Ishikawa (cell line): ENCODE results near the gene SCAF1.

Experiments used
- CEBPB ChIP-seq: IDR thresholded peaks from 2 replicates; pipeline ENCODE4 v1.6.1; 2012
- CREB1 ChIP-seq: IDR thresholded peaks from 2 replicates; pipeline ENCODE4 v1.6.1; 2012; ENCODE audit warnings: low read depth
- EGR1 ChIP-seq: IDR thresholded peaks from 2 replicates; pipeline ENCODE4 v1.6.1; 2012
- EP300 ChIP-seq: IDR thresholded peaks from 2 replicates; pipeline ENCODE4 v1.6.1; 2012; ENCODE audit warnings: borderline replicate concordance
- FOXM1 ChIP-seq: IDR thresholded peaks from 2 replicates; pipeline ENCODE4 v1.6.1; 2012; ENCODE audit warnings: low read depth, borderline replicate concordance
- MAX ChIP-seq: IDR thresholded peaks from 2 replicates; pipeline ENCODE4 v1.6.1; 2012
- NFIC ChIP-seq: IDR thresholded peaks from 2 replicates; pipeline ENCODE4 v1.6.1; 2012
- RAD21 ChIP-seq: IDR thresholded peaks from 2 replicates; pipeline ENCODE4 v1.6.1; 2012; ENCODE audit warnings: low read depth
- REST ChIP-seq: IDR thresholded peaks from 2 replicates; pipeline ENCODE4 v1.6.1; 2012; ENCODE audit warnings: low read depth, mild to moderate bottlenecking
- TAF1 ChIP-seq: IDR thresholded peaks from 2 replicates; pipeline ENCODE4 v1.6.1; 2012; ENCODE audit warnings: low read depth, mild to moderate bottlenecking
- TCF12 ChIP-seq: IDR thresholded peaks from 2 replicates; pipeline ENCODE4 v1.6.1; 2012; ENCODE audit warnings: low read depth
- TEAD4 ChIP-seq: IDR thresholded peaks from 2 replicates; pipeline ENCODE4 v1.6.1; 2012
- USF1 ChIP-seq: IDR thresholded peaks from 2 replicates; pipeline ENCODE4 v1.6.1; 2012
- YY1 ChIP-seq: IDR thresholded peaks from 2 replicates; pipeline ENCODE4 v1.6.1; 2012; ENCODE audit warnings: low read depth
- ZBTB7A ChIP-seq: IDR thresholded peaks from 2 replicates; pipeline ENCODE4 v1.6.1; 2012; ENCODE audit warnings: low read depth

Gene SCAF1

GRCh38 chr19:49597703-49597974 is 44.4 kb upstream of the SCAF1 start:
- no peak for TF ChIP-seq RAD21
- TF ChIP-seq FOXM1 = no peak
- no peak for TF ChIP-seq MAX
- TF ChIP-seq EGR1 = no peak
- TF ChIP-seq TAF1 = no peak
- TF ChIP-seq NFIC = no peak
- TF ChIP-seq ZBTB7A = no peak
- TF ChIP-seq CREB1 = no peak
- no peak for TF ChIP-seq YY1
- no peak for TF ChIP-seq REST
- TF ChIP-seq EP300 = no peak
- TF ChIP-seq TCF12 = no peak
- no peak for TF ChIP-seq TEAD4
- no peak for TF ChIP-seq USF1
- no peak for TF ChIP-seq CEBPB

- TF ChIP-seq MAX (no peak), CREB1 (no peak), EP300 (no peak), NFIC (no peak)
These were observed 42.4 kb upstream of the SCAF1 start for GRCh38 chr19:49599378-49600295.

- TF ChIP-seq MAX (no peak), TCF12 (no peak), REST (no peak), RAD21 (no peak), USF1 (no peak), NFIC (no peak), FOXM1 (no peak), YY1 (no peak), TAF1 (no peak)
These were observed 40.4 kb upstream of the SCAF1 start for GRCh38 chr19:49601482-49602038.

- TF ChIP-seq ZBTB7A = no peak
- TF ChIP-seq EGR1 = no peak
- TF ChIP-seq TAF1 = no peak
- no peak for TF ChIP-seq YY1
- no peak for TF ChIP-seq USF1
- no peak for TF ChIP-seq EP300
- no peak for TF ChIP-seq RAD21
- no peak for TF ChIP-seq MAX
These were observed 39.2 kb upstream of the SCAF1 start for GRCh38 chr19:49602806-49603205.

- no peak for TF ChIP-seq REST
- TF ChIP-seq EGR1 = no peak
- no peak for TF ChIP-seq TCF12
- no peak for TF ChIP-seq RAD21
- TF ChIP-seq USF1 = no peak
- TF ChIP-seq NFIC = no peak
- no peak for TF ChIP-seq EP300
- no peak for TF ChIP-seq TEAD4
- no peak for TF ChIP-seq TAF1
- TF ChIP-seq ZBTB7A = no peak
- no peak for TF ChIP-seq CREB1
- no peak for TF ChIP-seq CEBPB
These were observed 36.4 kb upstream of the SCAF1 start for GRCh38 chr19:49605605-49606004.
